GM19455 (cell line): ENCODE measurements around the gene CLRN2.

Experiments used
- ATAC-seq: cut with Tn5 transposase; IDR thresholded peaks from one replicate; pipeline ENCODE4 v1.9.1; 2021; ENCODE audit not compliant: unreplicated experiment

Gene CLRN2, protein sequence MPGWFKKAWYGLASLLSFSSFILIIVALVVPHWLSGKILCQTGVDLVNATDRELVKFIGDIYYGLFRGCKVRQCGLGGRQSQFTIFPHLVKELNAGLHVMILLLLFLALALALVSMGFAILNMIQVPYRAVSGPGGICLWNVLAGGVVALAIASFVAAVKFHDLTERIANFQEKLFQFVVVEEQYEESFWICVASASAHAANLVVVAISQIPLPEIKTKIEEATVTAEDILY

DNA sequence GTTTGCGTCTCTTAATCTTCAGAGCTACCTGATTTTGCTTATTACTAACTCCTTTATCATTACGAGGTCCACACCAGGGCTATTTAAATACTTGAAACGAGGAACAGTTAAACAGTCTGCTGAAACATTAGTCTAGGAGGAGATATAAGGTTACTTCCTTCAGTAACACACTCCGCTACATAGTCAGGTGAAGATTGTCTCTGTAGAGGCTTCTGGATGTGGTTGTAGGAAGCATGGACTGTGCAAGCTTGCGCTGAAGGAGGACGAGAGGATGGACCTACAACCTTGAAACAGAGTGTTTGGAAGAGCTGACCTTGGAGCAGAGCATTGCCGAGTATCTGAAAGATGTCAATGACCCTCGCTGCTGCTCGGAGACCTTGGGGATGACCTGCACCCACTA, at the start of gene CLRN2:
CLRN2 (plus strand) TSS at position 301 of the 400 bp plus-strand sequence. CDS start 102 bp downstream, outside the sequence.
- no peak for ATAC-seq

DNA sequence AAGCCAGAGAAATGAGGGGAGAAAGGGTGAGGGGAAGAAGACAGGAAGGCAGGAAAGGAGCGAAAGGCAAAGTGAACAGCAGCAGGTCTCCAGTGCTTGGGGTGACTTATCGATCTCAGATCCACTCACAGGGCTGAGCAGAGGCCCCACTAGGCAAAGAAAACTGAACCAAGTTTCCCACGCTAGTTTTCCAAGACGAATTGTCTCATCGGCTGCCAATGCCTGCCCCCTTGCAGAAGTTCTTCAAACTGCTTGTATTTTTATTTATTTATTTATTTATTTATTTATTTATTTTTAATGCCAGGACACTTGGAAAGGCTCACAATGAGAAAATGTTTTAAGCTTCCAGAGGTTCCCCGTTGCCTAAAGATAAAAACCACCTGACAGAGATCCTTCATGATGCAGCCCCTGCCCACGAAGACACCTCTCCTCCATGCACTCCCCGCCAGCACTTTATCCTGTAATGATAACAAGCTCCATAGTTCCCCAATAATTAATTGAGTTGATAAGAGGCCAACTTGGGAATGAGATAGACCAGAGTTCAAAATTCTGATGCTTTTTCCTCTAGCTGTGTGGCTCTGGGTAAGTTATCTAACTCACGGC, 46.2 kb upstream of the CLRN2 start:
- ATAC-seq = no peak

DNA sequence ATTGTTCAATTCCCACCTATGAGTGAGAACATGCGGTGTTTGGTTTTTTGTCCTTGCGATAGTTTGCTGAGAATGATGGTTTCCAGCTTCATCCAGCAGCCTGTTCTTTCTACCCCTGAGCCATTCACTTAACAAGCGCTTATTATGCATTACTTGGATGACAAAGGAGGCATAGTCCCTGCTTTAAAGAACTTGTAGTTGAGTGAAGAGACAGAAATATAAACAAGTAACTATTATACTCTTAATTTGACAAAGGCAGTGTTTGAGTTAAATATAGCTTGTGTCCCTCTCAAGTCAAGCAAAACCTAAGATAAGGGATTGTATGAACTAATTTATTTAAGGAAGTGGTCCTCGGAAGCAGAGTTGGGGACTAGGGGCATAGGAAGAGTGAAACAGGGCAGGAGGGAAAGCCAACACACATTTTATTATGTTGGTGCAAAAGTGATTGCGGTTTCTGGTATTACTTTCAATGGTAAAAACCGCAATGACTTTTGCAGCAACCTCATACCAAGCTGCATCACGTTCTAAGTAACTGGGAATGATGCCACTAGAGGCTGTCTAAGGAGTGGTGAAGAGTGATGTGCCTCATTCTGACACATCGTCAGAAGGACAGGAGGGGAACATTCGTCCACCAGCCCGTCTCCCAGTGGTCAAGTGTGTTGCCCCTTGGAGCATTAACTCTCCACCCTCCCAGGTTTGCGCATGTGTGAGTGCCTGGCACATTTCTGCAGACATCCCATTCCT, 44.9 kb upstream of the CLRN2 start:
- ATAC-seq = no peak

DNA sequence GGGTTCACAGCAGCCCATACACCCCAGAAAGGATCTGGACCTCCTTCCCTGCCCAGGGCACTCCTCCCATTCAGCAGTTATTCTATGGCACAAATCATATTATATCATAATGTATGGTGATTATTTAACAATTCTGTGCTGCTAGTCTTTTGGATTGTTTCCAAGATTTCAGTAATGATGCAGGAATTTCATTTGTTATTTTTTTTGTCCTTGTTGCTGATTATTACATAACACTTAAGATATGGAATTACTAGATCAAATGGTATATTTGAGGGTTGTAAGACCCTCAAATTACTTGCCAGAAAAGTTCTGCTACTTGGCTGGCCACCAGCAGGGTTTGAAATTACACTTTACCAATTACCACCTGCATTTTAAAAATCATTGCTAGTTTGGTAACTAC, 39.5 kb upstream of the CLRN2 start:
- ATAC-seq = no peak

DNA sequence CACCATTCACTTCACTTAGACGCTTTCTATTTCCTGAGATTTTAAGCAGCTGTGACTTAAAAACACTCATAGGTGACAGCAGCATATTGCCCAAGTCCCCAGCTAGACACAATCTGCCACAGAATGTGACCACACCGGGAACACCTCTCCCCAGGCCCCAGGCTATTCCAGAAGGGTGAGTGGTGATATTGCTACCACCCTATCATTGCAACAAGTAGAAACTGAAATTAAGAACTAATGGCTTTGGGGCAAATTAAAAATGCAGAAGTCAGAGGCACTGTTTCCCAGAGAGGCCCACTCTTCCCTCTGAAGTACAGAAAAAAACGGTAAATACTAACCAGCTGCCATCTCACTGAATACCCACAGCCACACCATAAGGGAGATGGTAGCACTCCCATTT, 38.1 kb upstream of the CLRN2 start:
- ATAC-seq = no peak

DNA sequence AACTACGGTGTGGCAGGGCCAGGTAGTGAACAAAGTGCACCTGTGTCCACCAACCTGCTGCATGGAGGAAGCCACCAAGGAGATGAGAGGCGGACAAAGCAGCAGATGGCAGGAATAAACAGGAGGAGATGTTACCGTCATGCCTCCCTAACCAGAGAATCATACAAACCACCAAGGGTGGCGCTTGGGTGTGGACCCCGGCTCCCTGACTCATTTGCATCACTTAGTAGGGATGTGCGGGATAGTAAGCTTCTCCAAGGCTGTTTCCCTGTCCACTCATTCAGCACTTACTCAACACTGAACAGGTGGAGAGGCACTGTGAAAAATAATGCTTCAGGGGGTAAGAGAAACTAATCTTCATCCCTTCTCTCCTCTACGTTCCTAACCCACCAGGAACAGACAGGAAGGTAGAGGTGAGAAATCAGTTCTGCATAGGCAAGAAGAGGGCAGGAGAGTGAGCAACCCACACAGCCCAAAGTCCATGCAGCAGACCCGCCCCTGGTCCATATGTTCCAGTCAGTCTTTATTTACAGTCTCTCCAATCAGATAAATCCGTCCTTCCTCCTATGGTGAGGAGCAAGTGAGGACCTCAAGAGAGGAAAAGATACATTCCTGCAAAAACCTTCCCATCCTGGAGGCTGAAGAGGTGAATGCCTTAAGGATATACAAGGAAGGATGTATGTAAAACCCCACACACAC, 37.0 kb upstream of the CLRN2 start:
- no peak for ATAC-seq

DNA sequence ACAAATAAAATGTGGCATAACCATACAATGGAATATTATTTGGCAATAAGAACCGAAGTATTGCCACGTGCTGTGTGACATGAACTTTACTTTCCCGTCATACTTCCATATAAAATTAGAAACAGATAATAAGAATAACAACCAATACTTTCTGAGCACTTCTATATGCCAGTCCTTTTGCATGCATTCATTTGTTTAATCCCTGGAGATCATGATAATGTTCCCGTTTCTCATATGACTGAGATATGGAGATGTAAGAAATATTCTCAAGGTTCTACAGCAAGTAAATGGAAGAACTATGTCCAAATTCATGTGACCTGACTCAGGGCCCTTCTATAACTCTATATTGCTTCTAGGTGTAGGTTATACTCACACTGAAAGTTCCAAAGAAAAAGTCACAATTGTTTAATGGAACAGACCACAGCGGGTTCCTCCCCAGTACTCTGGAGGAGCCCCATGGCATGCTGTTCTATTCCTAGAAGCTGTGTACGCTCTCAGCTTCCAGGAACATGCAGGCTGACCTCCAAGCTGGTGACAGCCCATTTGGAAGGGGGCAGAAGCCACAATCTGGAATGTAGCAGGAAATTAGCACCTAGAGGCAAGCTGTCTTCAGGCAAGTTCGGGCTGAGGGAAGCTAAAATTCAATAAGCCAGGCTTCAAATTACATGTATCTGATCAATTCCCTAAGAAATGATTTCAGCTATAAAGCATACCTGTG, 34.6 kb upstream of the CLRN2 start:
- ATAC-seq = no peak

DNA sequence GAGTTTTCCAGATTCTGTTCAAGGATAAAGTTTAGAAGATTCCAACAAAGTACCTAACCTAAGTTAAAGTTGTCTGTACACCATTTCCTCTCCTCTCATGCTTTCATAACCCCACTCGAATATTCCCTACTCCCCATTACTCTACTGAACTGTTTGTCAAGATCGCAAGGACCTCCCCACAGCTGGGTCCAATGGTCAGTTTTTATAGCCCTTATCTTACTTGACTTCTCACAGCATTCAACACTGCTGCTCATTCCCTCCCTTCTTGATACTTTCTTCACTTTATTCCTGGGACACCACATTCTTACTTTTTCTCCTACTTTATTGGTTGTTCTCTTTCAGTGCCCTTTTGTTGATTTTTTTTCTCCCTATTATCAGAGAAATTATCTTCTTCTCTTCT, 34.0 kb upstream of the CLRN2 start:
- no peak for ATAC-seq

DNA sequence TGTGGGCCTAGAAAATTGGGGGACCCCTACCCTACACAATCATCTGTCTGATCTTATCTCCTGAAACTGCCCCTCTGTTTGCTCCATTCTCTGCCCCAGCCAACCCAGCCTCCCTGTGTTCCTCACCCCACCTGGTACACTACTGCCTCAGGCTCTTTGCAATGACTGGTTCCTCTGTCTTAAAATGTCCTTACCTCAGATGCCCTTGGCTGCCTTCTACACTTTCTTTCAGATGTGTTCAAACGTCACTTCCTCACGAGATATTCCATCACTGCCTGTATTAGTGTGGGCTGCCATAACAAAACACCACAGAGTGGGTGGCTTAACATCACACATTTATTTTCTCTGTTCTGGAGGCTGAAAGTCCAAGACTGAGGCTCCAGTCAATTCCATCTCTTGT, 32.2 kb upstream of the CLRN2 start:
- ATAC-seq = no peak

DNA sequence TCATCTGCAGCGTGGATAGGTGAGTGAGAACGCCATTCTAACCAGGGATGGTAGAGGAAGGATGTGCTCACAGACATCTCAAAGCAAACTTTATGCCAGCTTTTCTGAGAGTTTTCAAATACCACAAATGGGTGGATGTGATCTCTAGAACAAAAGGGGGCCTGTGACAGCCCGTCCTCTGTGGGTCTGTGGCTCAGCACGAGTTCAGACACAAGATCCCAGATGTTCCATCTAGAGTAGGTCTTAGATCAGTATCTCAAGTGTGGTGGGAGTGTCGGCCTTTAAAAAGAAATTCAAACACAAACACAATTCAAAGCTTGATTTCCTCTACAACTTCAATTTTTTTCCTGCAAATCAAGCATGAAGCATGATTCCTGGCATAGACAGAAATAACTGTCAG, 25.8 kb upstream of the CLRN2 start:
- no peak for ATAC-seq

DNA sequence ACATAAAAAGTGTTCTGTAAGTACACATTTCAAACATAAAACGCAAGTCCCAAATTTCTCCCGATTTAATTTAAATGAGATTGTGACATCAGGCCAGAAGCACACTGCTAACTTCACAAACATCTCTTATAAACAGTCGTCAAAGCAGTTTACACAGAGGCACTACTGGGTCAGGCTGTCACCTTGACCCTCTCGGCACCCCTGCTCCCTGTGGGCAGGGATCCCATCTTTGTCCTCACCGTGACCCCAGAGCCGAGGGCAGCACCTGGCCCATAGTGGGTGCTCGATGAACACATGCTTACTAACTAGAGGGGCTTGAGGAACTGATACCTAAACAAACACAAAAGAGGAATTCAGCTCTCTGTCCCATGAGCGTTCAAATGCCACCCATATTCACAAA, 25.2 kb upstream of the CLRN2 start:
- ATAC-seq = no peak

DNA sequence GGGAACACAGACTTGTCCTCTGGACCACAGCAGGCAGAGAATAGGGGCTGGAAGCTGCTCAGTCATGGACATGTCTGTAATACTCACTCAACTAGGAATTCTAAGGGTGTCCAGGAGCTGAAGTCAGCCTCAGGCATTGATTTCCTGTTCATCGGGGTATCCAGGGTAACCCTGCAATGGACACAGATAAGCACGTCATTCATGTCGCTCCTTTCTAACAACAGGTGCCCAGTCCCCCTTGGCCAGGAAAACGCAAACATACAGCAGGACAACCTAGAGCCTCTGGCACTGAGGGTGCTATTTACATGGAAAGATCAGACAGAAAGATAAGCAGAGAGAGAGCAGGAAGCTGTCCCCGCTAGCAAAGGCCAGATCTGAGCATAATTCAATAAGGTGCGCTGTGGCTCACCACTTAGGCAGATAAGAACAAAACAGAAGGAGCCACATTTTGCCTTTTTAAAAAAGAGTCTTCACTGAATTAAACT, 24.3 kb upstream of the CLRN2 start:
- no peak for ATAC-seq

DNA sequence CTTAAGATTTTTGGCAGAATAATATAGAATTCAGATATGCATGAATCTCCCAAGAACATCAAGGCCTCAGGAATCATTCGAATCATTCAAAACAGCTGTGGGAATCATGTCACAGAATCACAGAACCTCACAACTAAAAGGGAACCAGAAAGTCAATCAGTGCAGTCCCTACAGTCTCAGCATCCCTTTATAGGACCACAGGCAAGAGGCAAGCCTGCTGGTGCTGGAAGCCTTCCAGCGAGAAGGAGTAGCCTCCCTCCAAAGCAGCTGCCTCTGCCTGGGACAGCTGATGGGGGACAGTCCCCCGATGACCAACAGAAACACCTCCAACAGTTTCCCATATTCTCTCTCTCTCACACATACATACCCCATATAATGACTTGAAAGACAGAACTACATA, 23.8 kb upstream of the CLRN2 start:
- no peak for ATAC-seq

DNA sequence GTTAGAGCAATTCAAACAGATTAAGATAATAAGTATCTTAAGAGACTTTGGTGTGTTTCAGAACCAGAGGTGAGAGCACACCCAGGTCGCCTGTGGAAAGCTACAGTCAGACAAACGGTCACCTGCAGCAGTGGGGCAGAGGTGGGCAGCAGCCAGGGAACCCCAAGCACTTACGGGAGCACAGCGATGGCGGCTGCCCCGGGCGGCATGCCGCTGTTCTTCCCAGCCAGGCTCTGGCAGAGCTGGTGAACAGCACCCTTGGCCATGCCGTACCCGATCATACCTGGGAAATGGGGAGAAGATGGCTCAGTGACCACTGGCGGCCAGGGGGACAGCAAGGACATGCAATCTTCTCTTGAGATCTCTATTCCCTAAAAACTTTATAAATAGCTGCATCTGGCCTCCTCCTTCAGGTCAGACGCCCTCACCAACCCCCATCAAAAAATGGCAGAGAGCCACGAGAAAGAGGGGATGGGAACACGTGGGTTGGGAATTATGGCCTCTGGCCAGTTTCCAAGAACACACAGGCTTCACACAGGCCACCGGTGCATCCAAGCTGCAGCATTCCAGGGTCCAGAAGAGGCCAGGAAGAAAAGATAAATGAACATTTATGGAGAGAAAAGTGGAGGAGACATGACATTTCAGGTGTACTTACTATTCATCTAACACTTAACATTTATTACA, 22.8 kb upstream of the CLRN2 start:
- ATAC-seq = no peak

DNA sequence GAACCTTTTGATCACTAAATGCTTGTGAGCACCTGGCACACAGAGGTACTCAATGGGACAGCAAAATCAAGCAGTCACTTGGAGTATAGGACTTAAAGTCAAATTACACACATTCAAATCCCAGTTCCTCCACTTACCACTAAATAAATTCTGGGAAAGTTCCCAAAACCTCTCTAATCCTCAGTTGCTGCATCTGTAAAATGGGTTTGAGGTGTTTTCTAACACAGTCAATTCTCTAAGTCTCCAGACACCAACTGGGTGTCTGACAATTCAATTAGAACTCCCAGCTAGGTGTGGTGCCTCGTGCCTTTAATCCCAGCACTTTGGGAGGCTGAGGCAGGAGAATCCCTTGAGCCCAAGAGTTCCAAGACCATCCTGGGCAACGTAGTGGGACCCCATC, 22.1 kb upstream of the CLRN2 start:
- ATAC-seq = no peak

DNA sequence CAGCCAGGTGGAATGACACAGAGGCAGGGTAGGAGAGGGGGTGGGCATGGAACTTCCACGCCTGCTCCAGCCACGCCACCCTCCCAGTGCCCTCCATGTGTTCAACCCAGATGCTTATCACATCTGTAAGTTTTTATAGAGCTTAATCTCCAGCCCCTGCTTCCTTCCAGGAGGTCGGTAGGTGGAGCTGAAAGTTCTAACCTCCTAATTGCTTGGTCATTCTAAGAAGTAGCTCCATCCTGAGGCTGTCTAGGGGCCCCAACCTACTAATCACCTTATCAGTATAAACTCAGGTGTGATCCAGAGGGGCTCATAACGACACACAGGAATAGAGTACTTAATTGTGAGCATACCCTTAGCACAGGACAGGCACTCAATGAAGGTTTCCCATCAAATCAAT, 21.3 kb upstream of the CLRN2 start:
- ATAC-seq = no peak

DNA sequence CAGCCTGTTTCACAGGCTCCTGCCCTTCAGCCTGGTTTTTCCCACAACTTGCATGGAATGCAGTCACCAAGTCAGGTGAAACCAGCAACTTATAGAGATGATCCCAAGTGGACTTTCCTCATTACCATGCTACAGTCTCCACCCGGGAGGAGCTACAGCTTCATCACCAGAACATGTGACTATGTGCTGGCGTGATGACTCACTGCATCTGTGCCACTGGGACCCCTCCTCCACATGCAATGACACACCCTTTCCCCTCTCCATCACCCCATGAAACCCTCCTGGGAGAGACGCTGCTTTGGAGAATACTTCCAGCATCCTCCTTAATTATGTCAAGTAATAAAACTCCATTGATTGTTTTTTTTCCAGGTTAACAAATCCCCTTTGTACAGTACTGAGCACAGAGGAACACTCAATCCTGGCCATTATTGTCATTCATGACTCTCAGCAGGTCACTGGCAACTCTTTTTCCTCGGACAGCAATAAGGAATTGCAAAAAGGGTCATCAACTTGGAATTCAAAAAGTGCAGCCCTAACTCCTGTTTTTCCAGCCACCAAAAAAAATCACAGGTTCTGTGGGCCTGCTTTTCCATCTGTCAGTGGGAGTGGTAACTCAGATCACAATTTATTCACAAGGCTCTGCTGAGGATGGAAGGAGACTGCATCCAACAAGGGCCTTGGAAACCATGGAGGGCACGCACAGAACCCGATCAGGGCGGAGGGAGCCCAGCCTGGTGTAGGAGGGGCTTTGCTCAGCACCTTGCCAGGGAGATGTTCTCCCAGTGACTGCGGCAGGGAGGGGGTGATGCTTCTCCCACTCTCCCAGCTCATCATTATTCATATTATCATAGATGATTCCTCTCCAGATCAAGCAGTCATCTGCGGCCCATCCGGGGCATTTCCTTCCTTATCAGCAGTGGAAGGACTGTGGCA, 20.4 kb upstream of the CLRN2 start:
- no peak for ATAC-seq

DNA sequence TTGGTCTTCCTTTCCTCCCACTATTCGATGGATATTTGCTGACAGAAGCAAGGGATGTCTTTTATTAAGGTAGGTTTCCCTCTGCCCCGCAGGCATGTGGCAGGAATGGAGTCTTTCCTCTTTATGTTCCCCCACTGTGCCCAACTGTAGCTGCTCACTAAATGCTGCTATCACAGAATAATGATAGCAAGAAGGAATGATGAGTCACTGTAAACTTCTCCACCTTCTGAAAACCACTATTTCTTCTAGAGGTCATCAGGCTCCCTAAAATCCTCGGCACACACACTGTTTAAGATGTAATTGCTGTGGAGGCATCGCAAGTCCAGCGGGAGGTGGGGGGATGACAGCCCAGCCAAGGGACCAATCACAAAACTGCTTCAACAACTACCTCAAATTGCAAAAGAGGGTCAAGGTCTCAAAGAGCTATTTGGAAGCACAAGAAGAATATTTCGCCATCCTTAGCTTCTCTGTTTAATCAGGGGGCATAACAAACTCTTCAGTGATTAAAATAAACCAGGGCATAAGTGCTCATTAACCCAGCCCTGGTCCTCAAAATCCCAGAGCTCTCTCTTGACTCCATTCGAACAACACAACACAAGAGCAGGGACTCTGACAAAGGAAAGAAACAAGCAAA, 17.0 kb upstream of the CLRN2 start:
- ATAC-seq = no peak

DNA sequence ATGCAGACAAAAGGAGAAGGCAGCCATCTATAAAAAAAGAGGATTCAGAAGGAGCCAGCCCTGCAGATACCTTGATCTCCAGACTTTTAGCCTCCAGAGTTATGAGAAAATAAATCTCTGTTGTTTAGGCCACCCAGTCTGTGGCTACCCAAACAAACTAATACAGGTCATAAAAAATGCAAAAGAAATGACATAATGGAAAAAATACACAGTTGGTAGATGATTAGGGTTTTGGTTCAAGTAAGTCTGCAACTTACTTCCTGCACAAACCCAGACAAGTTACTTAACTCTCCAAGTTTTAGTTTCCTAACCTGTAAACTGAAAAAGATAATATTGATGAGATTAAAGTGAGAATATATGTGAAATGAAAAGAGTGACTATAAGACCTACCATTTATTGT, 14.4 kb upstream of the CLRN2 start:
- no peak for ATAC-seq
